Measurements from ENCODE around the gene TICRR.

Gene TICRR, protein sequence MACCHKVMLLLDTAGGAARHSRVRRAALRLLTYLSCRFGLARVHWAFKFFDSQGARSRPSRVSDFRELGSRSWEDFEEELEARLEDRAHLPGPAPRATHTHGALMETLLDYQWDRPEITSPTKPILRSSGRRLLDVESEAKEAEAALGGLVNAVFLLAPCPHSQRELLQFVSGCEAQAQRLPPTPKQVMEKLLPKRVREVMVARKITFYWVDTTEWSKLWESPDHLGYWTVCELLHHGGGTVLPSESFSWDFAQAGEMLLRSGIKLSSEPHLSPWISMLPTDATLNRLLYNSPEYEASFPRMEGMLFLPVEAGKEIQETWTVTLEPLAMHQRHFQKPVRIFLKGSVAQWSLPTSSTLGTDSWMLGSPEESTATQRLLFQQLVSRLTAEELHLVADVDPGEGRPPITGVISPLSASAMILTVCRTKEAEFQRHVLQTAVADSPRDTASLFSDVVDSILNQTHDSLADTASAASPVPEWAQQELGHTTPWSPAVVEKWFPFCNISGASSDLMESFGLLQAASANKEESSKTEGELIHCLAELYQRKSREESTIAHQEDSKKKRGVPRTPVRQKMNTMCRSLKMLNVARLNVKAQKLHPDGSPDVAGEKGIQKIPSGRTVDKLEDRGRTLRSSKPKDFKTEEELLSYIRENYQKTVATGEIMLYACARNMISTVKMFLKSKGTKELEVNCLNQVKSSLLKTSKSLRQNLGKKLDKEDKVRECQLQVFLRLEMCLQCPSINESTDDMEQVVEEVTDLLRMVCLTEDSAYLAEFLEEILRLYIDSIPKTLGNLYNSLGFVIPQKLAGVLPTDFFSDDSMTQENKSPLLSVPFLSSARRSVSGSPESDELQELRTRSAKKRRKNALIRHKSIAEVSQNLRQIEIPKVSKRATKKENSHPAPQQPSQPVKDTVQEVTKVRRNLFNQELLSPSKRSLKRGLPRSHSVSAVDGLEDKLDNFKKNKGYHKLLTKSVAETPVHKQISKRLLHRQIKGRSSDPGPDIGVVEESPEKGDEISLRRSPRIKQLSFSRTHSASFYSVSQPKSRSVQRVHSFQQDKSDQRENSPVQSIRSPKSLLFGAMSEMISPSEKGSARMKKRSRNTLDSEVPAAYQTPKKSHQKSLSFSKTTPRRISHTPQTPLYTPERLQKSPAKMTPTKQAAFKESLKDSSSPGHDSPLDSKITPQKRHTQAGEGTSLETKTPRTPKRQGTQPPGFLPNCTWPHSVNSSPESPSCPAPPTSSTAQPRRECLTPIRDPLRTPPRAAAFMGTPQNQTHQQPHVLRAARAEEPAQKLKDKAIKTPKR (N-terminal part only)

DNA sequence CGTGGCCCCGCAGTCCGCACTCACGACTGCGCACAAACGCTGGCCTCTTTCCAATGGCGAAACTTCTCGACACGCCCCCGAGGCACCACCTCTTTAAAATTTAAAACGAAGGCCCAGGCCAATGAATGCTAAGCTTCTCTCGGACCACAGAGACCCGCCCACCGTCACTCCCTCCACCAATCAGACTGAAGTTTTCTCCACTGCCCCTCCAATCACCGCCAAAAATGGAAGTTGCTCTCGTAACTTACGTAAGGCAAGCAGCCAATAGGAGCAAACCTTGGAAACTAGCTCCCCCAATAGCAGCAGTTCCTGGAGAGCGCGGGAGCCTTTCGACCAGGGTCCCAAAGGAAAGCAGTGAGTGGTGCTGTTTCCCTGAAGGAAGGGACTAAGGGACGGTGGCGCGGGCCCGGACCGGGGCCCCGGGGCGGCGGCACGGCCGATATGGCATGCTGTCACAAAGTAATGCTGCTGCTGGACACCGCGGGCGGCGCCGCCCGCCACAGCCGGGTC lies at the start of gene TICRR:
Gene TICRR, plus strand, starts transcription at position 324 of the 510 bp plus-strand sequence. Its CDS starts 118 bp downstream, at position 442.
- peak within 1 kb of the TSS; percentile 77 for H3K27ac ChIP-seq
- TF ChIP-seq, protein P1, sequence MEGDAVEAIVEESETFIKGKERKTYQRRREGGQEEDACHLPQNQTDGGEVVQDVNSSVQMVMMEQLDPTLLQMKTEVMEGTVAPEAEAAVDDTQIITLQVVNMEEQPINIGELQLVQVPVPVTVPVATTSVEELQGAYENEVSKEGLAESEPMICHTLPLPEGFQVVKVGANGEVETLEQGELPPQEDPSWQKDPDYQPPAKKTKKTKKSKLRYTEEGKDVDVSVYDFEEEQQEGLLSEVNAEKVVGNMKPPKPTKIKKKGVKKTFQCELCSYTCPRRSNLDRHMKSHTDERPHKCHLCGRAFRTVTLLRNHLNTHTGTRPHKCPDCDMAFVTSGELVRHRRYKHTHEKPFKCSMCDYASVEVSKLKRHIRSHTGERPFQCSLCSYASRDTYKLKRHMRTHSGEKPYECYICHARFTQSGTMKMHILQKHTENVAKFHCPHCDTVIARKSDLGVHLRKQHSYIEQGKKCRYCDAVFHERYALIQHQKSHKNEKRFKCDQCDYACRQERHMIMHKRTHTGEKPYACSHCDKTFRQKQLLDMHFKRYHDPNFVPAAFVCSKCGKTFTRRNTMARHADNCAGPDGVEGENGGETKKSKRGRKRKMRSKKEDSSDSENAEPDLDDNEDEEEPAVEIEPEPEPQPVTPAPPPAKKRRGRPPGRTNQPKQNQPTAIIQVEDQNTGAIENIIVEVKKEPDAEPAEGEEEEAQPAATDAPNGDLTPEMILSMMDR (conservative IDR thresholded peaks at IDR 0.05; ENCODE audit: low read depth), result no peak
- ChIA-PET CTCF (no interaction called here), POLR2A (ENCODE audit: low non-redundant PET) (interaction anchor here (0.5 to 0.6 kb wide), 2 partner anchors 100 to 129 kb away, joined by 3 to 9 read pairs; no protein-coding TSS in a partner anchor)
- DNase-seq (ENCODE audit: low spot score), result peak; percentile 99

DNA sequence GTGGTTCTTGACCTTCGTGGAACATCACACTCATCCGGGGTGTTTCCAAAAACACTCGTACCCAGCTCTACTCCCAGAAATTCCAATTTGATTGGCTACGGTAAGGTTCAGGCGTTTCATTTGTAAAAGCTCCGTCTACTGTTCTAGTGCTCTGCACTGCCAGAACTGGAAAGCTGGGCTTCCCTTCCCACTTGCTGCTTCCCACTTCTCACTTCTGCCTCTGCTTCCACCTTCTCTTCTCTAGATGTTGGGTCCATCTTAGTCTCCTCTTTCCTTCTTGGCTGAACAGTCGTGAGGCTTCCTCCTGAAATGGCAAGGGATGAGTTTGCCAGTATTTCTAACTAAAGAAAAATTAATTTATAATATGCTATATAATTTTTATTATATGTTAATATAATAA lies 49.1 kb upstream of the TICRR start:
- ChIA-PET CTCF (interaction anchor here (0.6 kb wide), 1 partner anchor 449 kb away, joined by 3 read pairs; no protein-coding TSS in a partner anchor), POLR2A (ENCODE audit: low non-redundant PET) (no interaction called here)
- no peak for DNase-seq (ENCODE audit: low spot score)
- H3K27ac ChIP-seq, result no peak overlapping the region
- TF ChIP-seq, protein P1 (conservative IDR thresholded peaks at IDR 0.05; ENCODE audit: low read depth), result no peak

DNA sequence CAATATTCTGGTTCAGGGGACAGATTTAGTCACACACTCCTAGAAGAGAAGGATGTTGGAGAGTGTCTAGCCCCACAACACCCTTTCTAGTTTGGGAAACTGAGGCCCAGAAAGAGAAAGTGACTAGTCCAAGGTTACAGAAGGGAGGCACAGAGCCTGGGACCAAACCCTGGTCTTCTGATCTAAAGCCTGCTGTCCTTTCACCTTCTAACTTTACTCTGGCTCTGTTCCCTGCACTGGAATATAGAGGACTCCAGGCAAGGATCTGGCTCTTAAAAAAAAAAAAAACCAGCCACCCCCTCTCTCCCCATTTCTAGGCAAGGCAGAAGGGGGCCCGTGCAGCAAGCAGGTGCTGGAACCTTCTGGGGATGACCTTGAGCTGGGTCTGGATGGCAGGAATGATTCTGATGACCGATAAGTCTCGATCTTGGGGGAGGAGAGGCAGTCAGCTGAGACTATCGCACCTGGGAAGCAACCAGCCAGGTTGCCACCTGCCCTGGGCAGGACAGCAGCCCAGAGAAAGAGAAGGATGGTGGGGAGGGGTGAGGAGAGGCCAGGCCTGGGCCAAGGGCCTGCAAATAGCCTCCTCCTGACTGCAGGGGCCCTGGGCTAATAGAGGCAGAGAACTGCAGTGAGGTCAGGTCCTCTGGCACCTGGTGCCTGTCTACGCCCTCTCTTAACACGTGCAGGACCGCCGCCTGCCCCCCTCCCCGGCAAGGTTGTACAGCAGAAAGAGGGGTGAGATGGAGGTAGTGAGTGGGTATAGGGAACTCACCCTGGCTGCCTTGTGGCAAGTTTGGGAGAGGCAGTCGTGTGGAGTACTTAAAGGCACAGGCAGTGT lies 48.4 kb upstream of the TICRR start:
- TF ChIP-seq, protein P1 (conservative IDR thresholded peaks at IDR 0.05; ENCODE audit: low read depth), result no peak
- H3K27ac ChIP-seq, result no peak overlapping the region
- DNase-seq (ENCODE audit: low spot score), result no peak
- ChIA-PET CTCF (no interaction called here), POLR2A (ENCODE audit: low non-redundant PET) (no interaction called here)

DNA sequence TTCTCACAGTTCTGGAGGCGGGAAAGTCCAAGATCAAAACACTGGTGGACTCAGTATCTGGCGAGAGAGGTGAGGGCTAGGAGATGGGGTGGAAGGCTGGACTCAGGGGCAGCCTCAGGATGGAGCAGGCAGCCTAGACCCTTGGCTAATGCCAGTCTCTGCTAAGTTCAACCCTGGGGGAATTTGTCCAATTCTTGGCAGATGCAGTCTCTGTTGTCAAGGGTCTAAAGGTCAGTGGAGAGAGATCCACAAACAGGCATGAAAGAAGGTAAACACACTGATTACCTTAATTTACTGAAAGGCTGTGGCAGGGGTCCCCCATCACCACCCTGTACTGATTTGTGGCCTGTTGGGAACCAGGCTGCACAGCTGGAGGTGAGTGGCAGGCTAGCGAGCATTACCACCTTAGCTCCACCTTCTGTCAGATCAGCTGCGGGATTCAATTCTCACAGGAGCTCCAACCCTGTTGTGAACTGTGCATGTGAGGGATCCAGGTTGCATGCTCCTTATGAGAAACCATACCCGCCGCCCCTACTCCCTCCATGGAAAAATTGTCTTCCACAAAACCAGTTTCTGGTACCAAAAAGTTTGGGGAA lies 46.4 kb upstream of the TICRR start:
- H3K27ac ChIP-seq, result no peak overlapping the region
- TF ChIP-seq, protein P1 (conservative IDR thresholded peaks at IDR 0.05; ENCODE audit: low read depth), result no peak
- DNase-seq (ENCODE audit: low spot score), result no peak
- ChIA-PET POLR2A (ENCODE audit: low non-redundant PET) (no interaction called here), CTCF (no interaction called here)

DNA sequence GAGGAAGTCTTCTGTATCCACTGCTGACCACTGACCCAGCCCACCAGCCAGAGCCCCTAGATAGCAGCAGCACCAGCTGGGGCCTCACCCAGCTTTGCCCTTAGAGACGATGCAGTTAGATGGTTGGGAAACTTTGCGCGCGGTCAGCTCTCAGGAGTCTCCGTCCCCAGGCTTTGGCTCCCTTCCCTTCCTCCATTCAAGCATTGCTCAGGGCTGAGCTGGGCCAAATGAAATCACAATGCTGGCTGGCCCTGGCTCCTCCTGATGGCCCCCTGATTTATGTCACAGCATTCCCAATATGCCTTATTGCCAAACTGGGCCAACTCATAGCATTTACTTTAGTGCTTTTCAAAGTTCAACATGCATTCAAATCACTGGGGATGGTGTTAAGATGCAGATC lies 44.3 kb upstream of the TICRR start:
- TF ChIP-seq, protein P1 (conservative IDR thresholded peaks at IDR 0.05; ENCODE audit: low read depth), result no peak
- ChIA-PET CTCF (interaction anchor here (0.6 kb wide), 1 partner anchor 10 kb away, joined by 3 read pairs; no protein-coding TSS in a partner anchor), POLR2A (ENCODE audit: low non-redundant PET) (no interaction called here)
- DNase-seq (ENCODE audit: low spot score), result no peak
- no peak overlapping the region for H3K27ac ChIP-seq

Measured in RWPE1 (cell line).